Measurements from ENCODE around the gene NRG3.

NRG3 gene

DNA sequence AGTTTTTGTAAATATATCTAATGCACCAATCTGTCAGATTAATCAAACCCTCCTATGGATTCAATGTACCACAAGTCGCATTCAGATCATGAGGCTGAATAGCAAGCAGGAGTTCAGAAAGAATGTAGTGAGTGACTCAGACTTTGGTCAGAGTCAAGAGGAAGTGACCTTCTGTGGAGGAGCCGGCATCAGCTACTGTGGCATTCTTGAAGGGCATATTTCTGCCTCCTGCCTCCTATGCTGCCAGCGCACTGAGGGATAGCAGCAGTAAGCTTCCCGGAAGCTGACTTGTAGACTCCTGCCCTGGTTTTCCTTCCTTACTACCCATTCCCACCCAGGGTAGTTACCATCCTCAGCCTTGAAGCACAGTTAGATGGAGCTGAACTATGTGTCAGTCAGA is 867.5 kb downstream of the NRG3 start:
- no peak for DNase-seq

DNA sequence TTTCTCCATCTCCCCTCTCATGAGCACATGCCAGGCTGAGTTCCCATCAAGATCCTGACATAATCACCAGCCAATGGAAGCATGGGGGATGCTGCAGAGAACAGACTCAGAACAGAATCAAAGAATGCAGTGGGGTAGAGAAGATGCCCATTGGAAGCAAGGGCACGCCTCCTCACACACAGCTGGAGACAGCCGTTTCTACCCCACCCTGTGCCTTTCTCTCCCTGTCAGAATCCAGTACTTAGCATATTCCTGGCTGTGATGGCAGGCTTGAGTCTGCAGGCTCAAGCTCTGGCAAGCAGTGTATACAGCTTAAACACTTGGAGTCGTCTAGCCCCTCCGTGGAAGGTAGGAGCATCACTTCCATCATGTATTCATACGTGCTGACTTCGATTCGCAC is 867.9 kb downstream of the NRG3 start:
- DNase-seq = no peak

DNA sequence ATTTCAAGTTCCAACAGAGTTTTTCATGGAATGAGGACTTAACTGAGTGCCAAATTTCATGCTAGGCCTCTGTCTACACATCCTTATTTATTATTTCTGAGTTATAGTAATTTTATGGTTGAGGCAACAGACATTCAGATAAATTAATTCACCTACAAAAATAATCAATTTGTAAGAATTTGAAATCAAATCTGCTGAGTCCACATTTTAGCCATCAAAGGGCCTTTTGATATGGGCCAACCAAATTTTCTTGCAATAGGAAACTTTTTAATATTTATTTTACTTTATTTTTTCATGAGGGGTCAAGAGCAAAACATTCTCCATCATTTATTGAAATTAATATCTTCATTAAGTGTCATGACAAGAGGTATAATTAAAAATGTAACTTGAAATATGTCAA is 875.5 kb downstream of the NRG3 start:
- DNase-seq = no peak

DNA sequence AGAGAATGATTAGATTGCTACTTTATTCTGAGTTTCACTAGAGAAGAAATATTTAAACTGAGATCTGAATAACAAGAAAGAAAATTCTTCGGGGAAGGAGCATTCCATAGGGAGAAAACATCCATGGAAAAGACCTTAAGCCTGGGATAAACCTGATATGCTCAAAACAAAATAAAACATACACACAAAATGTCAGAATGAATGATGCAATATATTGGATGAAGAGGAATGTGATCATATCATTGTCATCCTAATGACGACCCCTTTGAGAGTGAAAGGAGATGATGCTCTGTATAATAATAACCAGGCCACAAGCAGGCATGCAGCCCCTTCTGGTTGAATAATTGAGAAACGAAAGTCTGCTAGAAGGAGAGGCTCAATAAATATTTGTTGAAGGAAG is 882.4 kb downstream of the NRG3 start:
- DNase-seq = no peak

DNA sequence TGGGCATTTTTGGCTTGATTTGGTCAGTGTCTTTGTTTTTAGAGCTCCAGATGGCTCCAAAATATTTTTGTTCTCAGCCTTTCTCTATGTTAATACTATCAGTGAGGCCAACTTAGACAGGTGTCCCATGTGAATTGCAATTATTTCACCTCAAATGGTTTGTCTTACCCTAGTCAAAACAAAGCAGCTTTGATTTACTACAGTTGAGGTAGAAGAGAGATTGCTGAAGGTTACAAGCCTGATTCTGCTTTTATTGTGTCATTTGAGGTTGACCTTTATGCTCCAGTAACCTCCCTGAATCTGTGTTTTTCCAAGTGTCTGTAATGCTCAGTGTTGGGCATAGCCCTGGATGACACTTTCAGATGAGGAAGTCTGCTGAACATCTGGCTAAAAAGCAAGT is 882.9 kb downstream of the NRG3 start:
- DNase-seq = no peak

DNA sequence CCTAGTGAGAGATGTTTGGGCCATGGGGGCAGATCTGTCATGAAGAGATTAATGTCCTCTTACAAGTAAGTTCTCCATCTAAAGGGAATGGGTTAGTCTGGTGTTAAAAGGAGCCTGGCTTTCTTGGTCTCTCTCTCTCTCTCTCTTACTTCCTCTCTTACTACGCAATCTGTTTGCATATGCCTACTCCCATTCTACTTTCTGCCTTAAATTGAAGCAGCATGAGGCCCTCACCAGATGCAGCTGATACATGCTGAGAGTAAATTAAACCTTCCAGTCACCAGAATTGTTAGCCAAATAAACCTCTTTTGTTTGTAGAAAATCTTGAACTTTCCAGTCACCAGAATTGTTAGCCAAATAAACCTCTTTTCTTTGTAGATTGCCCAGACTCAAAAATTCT is 884.1 kb downstream of the NRG3 start:
- no peak for DNase-seq

DNA sequence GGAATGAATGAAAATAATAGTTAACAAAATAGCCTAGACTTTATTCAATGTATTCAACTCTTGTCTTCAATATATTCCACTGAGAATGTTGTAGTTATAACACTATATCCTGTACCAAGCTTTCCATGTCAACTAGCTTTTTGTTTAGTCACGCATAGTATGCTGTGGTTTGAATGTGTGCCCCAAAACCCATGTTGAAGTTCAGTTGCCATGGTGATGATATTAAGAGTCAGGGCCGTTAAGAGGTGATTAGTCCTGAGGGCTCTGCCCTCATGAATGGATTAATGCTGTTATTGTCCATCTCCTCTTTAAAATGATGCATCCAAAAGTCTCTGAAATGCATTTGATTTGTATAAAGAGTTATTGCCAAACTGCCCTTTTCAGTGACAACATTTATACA is 887.6 kb downstream of the NRG3 start:
- no peak for DNase-seq

DNA sequence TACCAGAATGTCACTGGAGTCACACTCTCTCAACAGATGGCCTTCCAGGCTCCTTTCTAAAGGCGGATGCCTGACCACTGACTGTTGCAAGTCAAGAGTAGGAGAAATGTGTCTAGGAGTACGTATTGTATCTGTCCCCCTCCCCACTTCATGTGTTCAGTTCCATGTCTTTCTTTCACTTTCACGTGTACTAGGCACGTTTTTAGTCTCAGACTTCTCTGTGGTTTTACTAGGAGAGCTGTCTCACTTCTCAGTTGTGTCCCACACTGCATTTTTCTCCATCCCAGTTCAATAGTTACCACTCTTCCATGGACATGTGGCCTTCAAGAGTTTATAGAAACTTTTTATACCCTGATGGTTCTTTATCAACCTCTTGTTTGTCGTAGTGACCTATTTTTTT is 893.0 kb downstream of the NRG3 start:
- DNase-seq = no peak

DNA sequence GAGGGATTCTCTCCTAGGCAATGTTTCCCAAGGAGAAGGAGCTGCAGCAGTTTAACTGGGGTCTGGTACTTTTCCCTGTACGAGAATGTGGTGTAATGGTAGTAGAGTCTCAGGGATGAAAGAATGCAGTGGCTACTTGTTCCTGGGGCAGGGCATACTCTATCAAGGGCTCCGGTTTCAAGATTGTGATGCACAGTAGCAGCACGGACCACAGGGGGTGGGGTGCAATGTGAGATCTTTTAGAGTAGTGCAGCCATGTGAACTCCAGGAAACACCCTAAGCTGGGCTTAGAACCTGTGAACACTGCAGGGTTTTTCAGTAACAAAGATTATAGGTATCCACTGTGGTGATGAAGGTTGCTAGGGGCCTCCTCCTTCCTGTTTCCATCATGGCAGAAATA is 903.9 kb downstream of the NRG3 start:
- DNase-seq = no peak

DNA sequence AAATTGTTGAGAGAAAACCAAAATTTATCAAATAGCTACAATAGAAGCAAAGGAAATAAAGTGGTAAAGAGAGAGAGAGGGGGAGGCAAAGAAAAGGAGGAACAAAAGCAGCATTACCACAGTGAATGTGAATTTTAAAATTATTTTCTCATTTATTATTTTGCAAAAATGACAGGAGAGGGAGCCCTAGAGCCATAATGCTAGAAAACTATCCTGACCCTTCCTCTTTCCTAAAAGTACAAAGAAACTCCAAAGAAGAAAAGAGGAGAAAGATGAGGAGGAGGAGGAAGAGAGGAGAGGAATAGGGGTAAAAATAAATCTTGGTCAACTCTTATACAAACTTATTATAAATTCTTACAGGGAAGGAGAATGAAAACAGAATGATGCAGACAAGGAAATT is 921.5 kb downstream of the NRG3 start:
- no peak for DNase-seq

DNA sequence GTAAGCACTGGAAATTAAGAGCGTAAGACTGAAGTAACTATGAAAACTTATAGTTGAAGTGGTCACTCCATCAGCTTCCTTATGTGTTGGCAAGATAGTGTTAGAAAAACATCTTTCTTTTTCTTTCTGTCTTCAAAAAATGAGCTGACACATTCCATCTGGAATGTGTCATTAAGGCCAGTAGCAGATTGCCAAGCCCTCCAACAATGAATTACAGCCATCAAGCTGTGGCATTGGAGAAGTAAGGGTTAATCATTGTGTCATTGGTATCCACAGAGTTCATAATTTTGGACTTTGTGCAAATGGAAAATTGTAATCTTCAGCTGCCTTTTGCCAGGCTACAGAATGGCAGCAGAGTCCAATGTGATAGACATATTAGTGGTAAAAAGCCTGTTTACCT is 926.3 kb downstream of the NRG3 start:
- no peak for DNase-seq

DNA sequence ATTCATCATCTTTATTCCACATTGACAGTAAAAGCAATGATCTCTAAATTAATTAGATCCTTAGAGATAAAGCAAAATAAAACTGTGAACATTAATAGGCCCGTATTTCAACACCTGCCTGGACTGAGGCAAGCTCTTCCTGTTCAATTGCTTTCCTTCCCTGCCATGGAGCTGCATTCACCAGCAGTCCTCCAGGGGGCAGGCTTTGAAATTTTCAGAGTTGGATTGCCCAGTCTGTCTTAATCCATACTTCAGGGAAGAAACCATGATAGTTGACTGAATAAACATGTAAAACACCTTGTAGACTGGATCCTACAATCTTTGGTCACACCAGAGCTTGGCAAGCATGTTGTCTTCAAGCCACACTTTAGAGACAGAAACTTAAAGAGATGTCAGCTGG is 936.6 kb downstream of the NRG3 start:
- no peak for DNase-seq

DNA sequence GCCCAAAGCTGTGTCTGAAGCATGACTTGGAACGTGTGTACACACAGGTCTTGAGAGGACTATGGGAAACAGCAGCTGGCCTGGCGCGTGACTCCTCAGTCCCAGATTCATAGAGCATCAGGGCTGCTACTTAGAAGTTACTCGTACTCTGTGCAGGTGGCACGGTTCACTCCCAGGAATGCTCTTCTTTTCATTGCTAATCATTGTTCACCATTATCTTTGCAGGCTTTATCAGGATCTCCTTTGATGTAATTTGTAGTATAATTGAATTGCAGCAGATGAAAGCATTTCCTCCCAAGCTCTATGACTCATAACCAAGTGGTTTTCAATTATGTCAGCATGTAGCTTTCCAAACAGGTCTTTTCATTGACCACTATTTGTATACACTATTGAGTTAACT is 938.9 kb downstream of the NRG3 start:
- no peak for DNase-seq

DNA sequence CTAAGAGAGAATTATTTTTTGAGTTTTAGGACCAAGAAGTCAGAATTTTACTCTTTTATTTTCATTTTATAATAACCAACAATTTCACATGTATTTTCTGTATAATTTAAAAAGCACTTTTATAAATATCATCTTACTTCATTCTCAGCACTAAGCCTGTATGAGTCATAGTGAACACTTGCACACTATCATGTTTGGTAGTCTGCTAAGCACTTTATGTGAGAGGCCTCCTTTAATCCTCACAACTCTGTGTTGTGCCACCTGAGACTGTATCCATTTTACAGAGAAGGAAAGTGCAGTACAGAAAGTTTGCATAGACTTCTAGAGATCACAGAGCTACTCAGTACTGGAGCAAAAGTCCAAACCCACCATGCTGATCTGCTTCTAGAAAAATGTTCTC is 939.6 kb downstream of the NRG3 start:
- no peak for DNase-seq

DNA sequence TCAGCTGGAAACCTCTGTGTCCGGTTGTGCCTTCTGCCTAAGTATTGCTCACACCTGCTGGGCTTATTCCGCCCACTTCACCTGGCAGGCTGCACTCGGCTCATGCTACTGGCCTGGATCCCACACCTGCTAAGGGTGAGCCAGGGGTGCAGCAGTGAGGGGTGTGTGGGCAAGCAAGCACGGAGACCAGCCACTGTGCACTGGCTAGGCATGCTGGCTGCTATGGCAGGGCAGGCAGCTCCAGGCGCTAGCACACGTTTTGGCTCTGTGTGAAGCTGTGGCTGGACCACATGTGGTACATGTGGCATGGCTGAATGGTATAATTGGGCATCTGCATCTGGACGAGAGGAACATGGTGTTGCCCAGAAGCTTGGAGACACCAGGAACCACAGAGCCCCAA is 940.7 kb downstream of the NRG3 start:
- DNase-seq = no peak

DNA sequence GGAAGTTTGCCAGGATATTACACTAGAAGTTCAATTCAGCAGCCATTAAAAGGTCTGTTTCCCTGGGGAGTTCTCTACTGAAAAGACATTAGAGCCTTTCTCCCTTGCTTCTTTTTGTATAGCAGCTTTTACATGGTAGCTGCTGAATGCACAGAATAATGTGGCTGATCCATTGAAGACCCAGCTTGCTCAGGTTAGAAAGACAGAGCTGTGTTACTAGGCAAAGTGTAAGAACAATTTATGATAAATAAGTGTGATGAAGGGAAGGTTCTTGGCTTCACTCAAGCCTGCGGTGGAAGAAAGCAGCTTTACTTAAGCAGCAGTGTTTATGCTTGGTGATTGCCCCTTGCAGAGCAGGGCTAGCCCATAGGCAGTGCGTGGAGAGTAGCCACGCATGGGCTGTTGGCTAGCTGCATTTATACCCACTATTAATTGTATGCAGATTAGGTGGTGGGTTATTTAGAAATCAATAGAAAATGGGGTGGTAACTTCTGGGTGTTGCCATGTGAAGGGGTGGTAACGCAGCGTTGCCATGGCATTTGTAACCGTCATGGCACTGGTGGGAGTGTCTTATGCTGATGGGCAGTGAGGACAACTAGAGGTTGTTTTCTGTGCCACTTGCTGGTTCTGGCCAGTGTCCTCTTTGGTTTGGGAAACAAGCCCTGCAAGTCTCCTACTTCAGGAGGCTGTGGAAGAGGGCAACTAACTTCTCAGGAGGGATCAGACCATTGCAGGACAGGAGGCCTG is 942.9 kb downstream of the NRG3 start:
- DNase-seq = no peak

DNA sequence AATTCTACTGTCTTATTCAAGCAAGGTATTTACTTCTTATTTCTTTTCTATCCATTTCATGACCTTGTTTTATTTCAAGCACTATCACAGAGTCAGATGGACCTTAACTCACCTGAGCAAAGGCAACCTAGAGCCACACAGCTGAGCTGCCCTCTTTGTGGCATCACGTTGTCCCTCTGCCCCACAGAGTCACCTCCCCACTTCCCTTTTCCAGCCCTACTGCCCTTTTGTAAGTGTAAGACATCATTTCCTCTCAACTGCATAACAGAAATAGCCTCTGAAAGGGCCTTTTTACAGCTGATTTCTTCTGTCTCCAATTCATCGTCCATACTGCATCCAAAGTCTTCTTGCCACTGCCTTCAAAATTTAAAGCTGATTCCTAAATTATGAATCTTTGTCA is 946.0 kb downstream of the NRG3 start:
- DNase-seq = no peak

DNA sequence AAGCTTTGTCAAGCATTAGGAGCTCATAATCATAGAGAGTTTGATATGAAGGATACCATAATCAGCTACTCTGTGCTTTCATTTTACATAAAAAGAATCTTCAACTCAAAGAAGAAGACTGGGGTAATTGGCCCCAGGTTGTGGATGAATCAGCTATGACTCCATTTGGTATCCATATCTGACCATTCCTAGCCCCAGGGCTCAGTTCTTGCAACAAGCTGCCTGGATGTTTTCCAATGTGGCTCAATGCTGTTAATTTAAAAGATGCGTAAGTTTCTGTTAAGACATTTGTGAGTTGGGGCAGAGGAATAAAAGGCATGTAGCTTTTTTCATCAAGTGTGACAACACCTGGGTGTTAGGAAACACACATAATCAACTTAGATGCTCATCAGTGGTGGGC is 951.1 kb downstream of the NRG3 start:
- no peak for DNase-seq

DNA sequence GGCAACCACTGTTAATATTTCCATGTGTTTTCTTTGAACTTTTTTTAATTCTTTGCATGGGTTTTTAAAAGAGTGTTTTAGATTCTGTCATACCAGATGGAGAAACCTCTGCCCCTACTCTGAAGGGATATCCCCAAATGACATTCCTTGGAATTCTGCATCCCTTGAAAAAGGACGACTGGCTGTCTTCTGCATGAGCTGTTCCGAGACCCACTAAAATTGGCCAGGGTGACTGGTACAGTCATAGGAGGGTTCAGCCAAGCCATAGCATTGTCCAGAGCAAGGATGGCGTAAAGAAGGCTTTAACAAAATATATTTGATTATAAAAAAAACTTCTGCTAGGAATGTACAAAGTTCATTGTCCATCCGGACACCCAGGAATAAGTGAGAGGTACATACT is 952.9 kb downstream of the NRG3 start:
- DNase-seq = no peak

DNA sequence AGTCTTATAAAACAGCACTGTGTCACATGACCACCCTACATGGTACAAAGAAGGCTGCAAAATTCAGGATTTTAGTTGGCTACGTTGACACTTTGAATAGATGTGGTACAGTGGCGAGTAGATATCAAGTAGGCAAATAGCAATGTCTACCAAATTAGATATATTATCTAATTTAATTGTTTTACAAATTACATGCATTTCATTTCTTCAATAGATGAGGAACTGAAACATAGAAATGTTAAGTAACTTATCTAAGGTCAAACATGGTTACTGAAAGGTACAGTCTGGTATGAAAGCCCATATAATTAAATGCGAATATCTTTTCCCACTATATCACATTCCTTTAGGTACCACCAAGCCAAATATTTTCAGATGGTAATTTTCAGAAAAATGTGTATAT is 972.2 kb downstream of the NRG3 start:
- no peak for DNase-seq

DNA sequence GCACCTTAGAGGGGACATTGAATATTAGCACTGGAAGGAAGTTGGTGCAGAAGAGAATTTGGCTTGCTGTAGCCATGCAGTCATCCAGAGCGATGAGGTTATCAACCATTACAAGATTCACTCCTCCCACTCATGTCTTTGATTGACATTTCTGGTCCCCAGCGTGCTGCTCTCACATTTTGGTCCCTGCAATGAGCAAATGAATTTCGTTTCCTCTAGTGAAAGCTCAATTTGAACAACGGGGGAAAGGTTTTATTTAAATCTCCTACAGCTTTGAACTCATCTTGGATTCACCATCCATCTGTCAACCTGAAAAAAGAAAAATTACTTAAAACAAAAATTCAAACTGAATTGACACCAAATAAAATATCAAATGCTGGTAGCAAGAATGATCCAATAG is 975.2 kb downstream of the NRG3 start:
- no peak for DNase-seq

DNA sequence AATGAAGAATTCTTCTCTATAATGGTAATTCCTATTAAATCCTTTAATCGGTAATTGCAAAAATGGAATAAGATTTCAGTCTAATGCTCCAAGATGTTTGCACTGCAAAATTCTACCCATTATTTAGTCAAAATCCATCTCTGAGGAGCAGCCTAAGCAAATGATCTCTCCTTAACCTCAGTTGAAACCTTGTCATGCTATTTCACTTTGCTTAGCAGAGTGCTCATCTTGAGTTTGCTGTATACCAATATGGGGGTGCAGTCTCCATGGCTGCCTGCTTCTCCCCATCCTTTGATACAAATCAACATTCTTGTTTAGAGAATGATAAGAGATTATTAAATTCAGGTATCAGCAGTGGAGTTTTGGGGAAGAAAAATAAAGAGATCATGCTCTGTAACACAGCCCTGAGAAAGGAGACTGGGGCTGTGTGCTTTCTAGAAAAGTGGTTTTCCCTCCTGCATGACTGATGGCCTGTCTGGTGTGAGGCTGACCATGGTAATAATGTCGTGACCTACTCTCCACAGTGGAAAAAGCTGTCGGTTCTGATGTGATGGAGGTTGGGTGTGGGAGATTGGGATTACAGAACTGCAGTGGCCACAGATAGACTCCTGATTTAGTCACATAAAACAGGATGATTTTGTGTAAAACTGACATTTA is 982.1 kb downstream of the NRG3 start:
- no peak for DNase-seq

DNA sequence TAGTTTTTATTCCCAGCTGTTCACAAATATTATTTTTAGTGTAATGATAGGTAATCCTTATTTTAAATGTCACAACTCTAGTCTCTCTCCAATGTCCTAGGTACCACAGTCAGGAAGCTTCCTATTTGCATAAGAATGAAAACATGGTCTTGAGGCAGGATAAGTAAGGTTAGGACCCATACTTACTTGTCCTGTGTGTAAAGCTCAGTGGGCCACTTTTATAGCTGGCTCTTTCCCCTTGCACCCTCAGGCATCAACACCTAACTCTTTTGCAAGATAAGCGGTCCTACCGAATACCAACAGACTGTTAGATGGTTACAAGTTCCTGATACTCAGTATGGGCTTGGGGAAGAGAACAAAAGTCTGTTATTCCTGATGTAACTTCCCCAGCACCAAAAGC is 986.9 kb downstream of the NRG3 start:
- DNase-seq = no peak

DNA sequence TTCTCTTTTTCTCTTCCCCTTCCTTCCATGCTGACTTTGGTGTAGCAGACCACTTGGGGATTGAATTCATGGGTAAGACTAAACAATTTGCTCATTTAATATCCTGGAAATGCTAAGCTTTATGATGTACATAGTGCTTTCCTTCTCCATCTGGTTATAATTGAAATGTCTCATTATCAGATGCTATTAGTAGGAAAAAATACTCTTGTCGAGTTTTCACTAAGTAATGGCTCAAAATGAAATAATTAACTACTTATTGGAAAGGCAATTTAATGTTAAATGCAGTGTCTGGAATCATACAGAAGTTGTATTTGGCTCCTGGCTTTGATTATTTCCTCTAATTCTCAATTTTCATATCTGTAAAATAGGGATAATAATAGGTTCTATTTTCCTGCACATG is 990.4 kb downstream of the NRG3 start:
- no peak for DNase-seq

DNA sequence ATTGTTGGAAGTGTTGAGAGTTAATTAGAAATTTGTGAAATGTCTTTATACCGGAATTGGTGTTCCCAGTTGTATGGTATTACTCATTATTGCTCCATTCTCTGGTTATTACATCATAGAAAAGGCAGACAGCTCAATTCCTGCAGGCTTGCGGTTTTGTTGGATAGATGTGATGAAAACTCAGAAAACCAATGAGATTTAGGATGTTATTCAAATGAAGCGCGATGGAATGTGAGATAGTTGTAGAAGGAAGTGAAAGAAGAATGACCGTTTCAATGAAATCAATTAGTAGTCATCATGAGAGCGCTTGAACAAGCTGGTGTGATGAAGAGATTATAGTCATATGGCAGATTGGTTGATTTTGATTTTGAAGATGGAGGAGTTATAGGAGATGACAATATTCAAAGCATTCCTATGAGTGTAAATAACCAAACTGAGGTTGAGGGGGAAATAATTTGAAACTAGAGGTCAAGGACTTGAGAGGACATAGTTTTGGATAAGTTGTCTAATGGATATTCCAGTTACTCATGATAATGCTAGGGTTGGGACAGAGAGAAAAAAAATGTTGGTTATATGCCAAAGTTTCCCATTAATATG is 991.5 kb downstream of the NRG3 start:
- DNase-seq = no peak

Data from activated effector memory CD4-positive, alpha-beta T cell treated with Interleukin-2 at 50 U/mL for 16 hours (primary cell).